ENCODE measurements around the gene ZSWIM5.

The ZSWIM5 gene

GRCh38 chr1:45216200-45216541 lies 9.8 kb upstream of the ZSWIM5 start:
- H3K9ac ChIP-seq: no peak overlapping the region
- H3K27me3 ChIP-seq (ENCODE audit: insufficient read depth, low read depth): no peaks in the 10 kb centered on the region
- no peaks in the 10 kb centered on the region for H3K79me2 ChIP-seq (ENCODE audit: insufficient read depth, low read depth)
- TF ChIP-seq CTCF (conservative IDR thresholded peaks at IDR 0.05; ENCODE audit: low read depth, low read length): no peak
- no peak overlapping the region for H3K4me3 ChIP-seq (IDR thresholded peaks at IDR 0.05; ENCODE audit: insufficient read depth, low read depth, low read length)
- no peak overlapping the region for H2AFZ ChIP-seq (ENCODE audit: low read depth)
- no peak overlapping the region for H3K4me2 ChIP-seq
- H3K36me3 ChIP-seq (ENCODE audit: insufficient read depth): no peaks in the 10 kb centered on the region
- H3K4me1 ChIP-seq (ENCODE audit: low read depth, poor library complexity, severe bottlenecking): no peaks in the 10 kb centered on the region
- H3K27ac ChIP-seq: no peak overlapping the region
- no peaks in the 10 kb centered on the region for H4K20me1 ChIP-seq (ENCODE audit: insufficient read depth)

- Histone ChIP-seq H3K27ac (no peak overlapping the region), H3K36me3 (ENCODE audit: insufficient read depth) (no peaks in the 10 kb centered on the region), H3K79me2 (ENCODE audit: insufficient read depth, low read depth) (no peaks in the 10 kb centered on the region), H3K4me3 (IDR thresholded peaks at IDR 0.05; ENCODE audit: insufficient read depth, low read depth, low read length) (no peak overlapping the region), H3K27me3 (ENCODE audit: insufficient read depth, low read depth) (no peaks in the 10 kb centered on the region), H4K20me1 (ENCODE audit: insufficient read depth) (no peaks in the 10 kb centered on the region), H3K9ac (no peak overlapping the region), H2AFZ (ENCODE audit: low read depth) (no peak overlapping the region), H3K4me1 (ENCODE audit: low read depth, poor library complexity, severe bottlenecking) (no peaks in the 10 kb centered on the region), H3K4me2 (no peak overlapping the region)
- TF ChIP-seq CTCF (conservative IDR thresholded peaks at IDR 0.05; ENCODE audit: low read depth, low read length): no peak
These were observed 9.2 kb upstream of the ZSWIM5 start for GRCh38 chr1:45215485-45216199.

- no peak overlapping the region for H3K9ac ChIP-seq
These were observed 7.5 kb upstream of the ZSWIM5 start for GRCh38 chr1:45213892-45214291.

GRCh38 chr1:45211076-45211475 lies 4.7 kb upstream of the ZSWIM5 start:
- Histone ChIP-seq H3K79me2 (ENCODE audit: insufficient read depth, low read depth) (no peaks in the 10 kb centered on the region), H2AFZ (ENCODE audit: low read depth) (no peak overlapping the region), H3K9ac (no peak overlapping the region), H3K4me2 (no peak overlapping the region), H3K27me3 (ENCODE audit: insufficient read depth, low read depth) (no peaks in the 10 kb centered on the region), H3K4me3 (IDR thresholded peaks at IDR 0.05; ENCODE audit: insufficient read depth, low read depth, low read length) (no peak overlapping the region), H3K36me3 (ENCODE audit: insufficient read depth) (no peaks in the 10 kb centered on the region), H3K27ac (no peak overlapping the region), H3K4me1 (ENCODE audit: low read depth, poor library complexity, severe bottlenecking) (peaks cover 12% of the 10 kb centered on the region), H4K20me1 (ENCODE audit: insufficient read depth) (no peaks in the 10 kb centered on the region)
- TF ChIP-seq CTCF (conservative IDR thresholded peaks at IDR 0.05; ENCODE audit: low read depth, low read length): no peak

More at GRCh38 chr1:45213892-45214291, 7.5 kb upstream of the ZSWIM5 start:
- Histone ChIP-seq H3K4me2 (no peak overlapping the region), H3K4me3 (IDR thresholded peaks at IDR 0.05; ENCODE audit: insufficient read depth, low read depth, low read length) (no peak overlapping the region), H3K36me3 (ENCODE audit: insufficient read depth) (no peaks in the 10 kb centered on the region), H4K20me1 (ENCODE audit: insufficient read depth) (no peaks in the 10 kb centered on the region), H3K27ac (no peak overlapping the region), H3K4me1 (ENCODE audit: low read depth, poor library complexity, severe bottlenecking) (no peaks in the 10 kb centered on the region), H2AFZ (ENCODE audit: low read depth) (no peak overlapping the region), H3K79me2 (ENCODE audit: insufficient read depth, low read depth) (no peaks in the 10 kb centered on the region), H3K27me3 (ENCODE audit: insufficient read depth, low read depth) (no peaks in the 10 kb centered on the region)
- no peak for TF ChIP-seq CTCF (conservative IDR thresholded peaks at IDR 0.05; ENCODE audit: low read depth, low read length)

Measured in KMS-11 (cell line).